HEK293 (cell line): ENCODE data around the gene TMPRSS4.
A peak's percentile ranks its signal among the peaks of the same experiment; 100 is the strongest.

Experiments
- GLIS1 ChIP-seq: fragments of 450-650 bp; formaldehyde crosslinking; IDR thresholded peaks from 2 replicates; pipeline ENCODE4 v1.5.1; 2016; ENCODE audit warnings: missing biosample characterization, missing genetic modification characterization
- IKZF3 ChIP-seq: fragments of 450-650 bp; IDR thresholded peaks from 2 replicates; pipeline ENCODE4 v1.5.0; 2018; ENCODE audit warnings: missing biosample characterization, mild to moderate bottlenecking, missing genetic modification characterization, moderate library complexity
- INSM2 ChIP-seq: fragments of 450-650 bp; formaldehyde crosslinking; IDR thresholded peaks from 2 replicates; pipeline ENCODE4 v1.5.1; 2016; ENCODE audit warnings: missing biosample characterization, missing genetic modification characterization
- KLF16 ChIP-seq: fragments of 450-650 bp; formaldehyde crosslinking; IDR thresholded peaks from 2 replicates; pipeline ENCODE4 v1.5.1; 2017; ENCODE audit warnings: missing biosample characterization, missing genetic modification characterization
- MYNN ChIP-seq: fragments of 450-650 bp; formaldehyde crosslinking; IDR thresholded peaks from 2 replicates; pipeline ENCODE4 v1.5.1; 2016; ENCODE audit warnings: missing biosample characterization, missing genetic modification characterization, borderline replicate concordance
- PRDM4 ChIP-seq: fragments of 450-650 bp; formaldehyde crosslinking; IDR thresholded peaks from 2 replicates; pipeline ENCODE4 v1.5.1; 2017; ENCODE audit warnings: missing biosample characterization, missing genetic modification characterization
- SP2 ChIP-seq: fragments of 450-650 bp; formaldehyde crosslinking; IDR thresholded peaks from 2 replicates; pipeline ENCODE4 v1.5.1; 2016; ENCODE audit warnings: missing biosample characterization, missing genetic modification characterization
- ZBTB1 ChIP-seq: fragments of 450-650 bp; formaldehyde crosslinking; IDR thresholded peaks from 2 replicates; pipeline ENCODE4 v1.5.1; 2016; ENCODE audit warnings: missing biosample characterization, missing genetic modification characterization
- ZBTB11 ChIP-seq: fragments of 450-650 bp; formaldehyde crosslinking; conservative IDR thresholded peaks from 2 replicates; pipeline ENCODE4 v1.5.1; 2016; ENCODE audit warnings: low read depth, missing biosample characterization, missing genetic modification characterization
- ZBTB20 ChIP-seq: fragments of 450-650 bp; formaldehyde crosslinking; IDR thresholded peaks from 2 replicates; pipeline ENCODE4 v1.5.1; 2016; ENCODE audit warnings: missing biosample characterization, missing genetic modification characterization
- ZBTB8A ChIP-seq: fragments of 450-650 bp; formaldehyde crosslinking; IDR thresholded peaks from 2 replicates; pipeline ENCODE4 v1.5.1; 2016; ENCODE audit warnings: missing biosample characterization, missing genetic modification characterization
- ZFP41 ChIP-seq: fragments of 450-650 bp; formaldehyde crosslinking; IDR thresholded peaks from 2 replicates; pipeline ENCODE4 v1.5.1; 2016; ENCODE audit warnings: missing biosample characterization, missing genetic modification characterization, borderline replicate concordance
- ZNF155 ChIP-seq: fragments of 450-650 bp; formaldehyde crosslinking; IDR thresholded peaks from 2 replicates; pipeline ENCODE4 v1.5.1; 2016; ENCODE audit warnings: missing biosample characterization, missing genetic modification characterization
- ZNF18 ChIP-seq: fragments of 450-650 bp; formaldehyde crosslinking; IDR thresholded peaks from 2 replicates; pipeline ENCODE4 v1.5.1; 2016; ENCODE audit warnings: missing biosample characterization, missing genetic modification characterization
- ZNF202 ChIP-seq: fragments of 450-650 bp; formaldehyde crosslinking; IDR thresholded peaks from 2 replicates; pipeline ENCODE4 v1.5.1; 2016; ENCODE audit warnings: missing biosample characterization, missing genetic modification characterization, borderline replicate concordance
- ZNF335 ChIP-seq: fragments of 450-650 bp; formaldehyde crosslinking; conservative IDR thresholded peaks from 2 replicates; pipeline ENCODE4 v1.5.1; 2016; ENCODE audit warnings: missing biosample characterization, missing genetic modification characterization
- ZNF426 ChIP-seq: fragments of 450-650 bp; formaldehyde crosslinking; IDR thresholded peaks from 2 replicates; pipeline ENCODE4 v1.5.1; 2017; ENCODE audit warnings: missing biosample characterization, missing genetic modification characterization, mild to moderate bottlenecking, inconsistent platforms, moderate library complexity
- ZNF513 ChIP-seq: fragments of 450-650 bp; IDR thresholded peaks from 2 replicates; pipeline ENCODE4 v1.5.1; 2018; ENCODE audit warnings: missing biosample characterization, missing genetic modification characterization
- ZNF677 ChIP-seq: fragments of 450-650 bp; IDR thresholded peaks from 2 replicates; pipeline ENCODE4 v1.5.0; 2018; ENCODE audit warnings: missing biosample characterization, mild to moderate bottlenecking, missing genetic modification characterization, moderate library complexity
- ZNF747 ChIP-seq: fragments of 450-650 bp; formaldehyde crosslinking; IDR thresholded peaks from 2 replicates; pipeline ENCODE4 v1.5.1; 2016; ENCODE audit warnings: missing biosample characterization, missing genetic modification characterization
- ZNF777 ChIP-seq: fragments of 450-650 bp; formaldehyde crosslinking; IDR thresholded peaks from 2 replicates; pipeline ENCODE4 v1.5.1; 2017; ENCODE audit warnings: missing biosample characterization, missing genetic modification characterization, borderline replicate concordance
- ZNF830 ChIP-seq: fragments of 450-650 bp; IDR thresholded peaks from 2 replicates; pipeline ENCODE4 v1.5.0; 2018; ENCODE audit warnings: missing biosample characterization, missing genetic modification characterization, low read depth, mild to moderate bottlenecking, moderate library complexity
- ZNF843 ChIP-seq: fragments of 450-650 bp; formaldehyde crosslinking; IDR thresholded peaks from 2 replicates; pipeline ENCODE4 v1.5.1; 2016; ENCODE audit warnings: missing biosample characterization, missing genetic modification characterization
- ZSCAN4 ChIP-seq: fragments of 450-650 bp; formaldehyde crosslinking; IDR thresholded peaks from 2 replicates; pipeline ENCODE4 v1.5.1; 2017; ENCODE audit warnings: missing biosample characterization, missing genetic modification characterization
- ZSCAN5A ChIP-seq: fragments of 450-650 bp; formaldehyde crosslinking; IDR thresholded peaks from 2 replicates; pipeline ENCODE4 v1.5.1; 2016; ENCODE audit warnings: missing biosample characterization, missing genetic modification characterization

The TMPRSS4 gene

GRCh38 chr11:118145285-118146227, 68.7 kb downstream of the TMPRSS4 start (continued):
- TF ChIP-seq INSM2 = no peak
- TF ChIP-seq ZNF677 (tag by site-specific recombination) = no peak
- no peak for TF ChIP-seq ZNF747 (tag by site-specific recombination)
- TF ChIP-seq ZBTB8A = peak; percentile 36
- no peak for TF ChIP-seq ZBTB1 (tag by site-specific recombination)
- TF ChIP-seq ZNF843 (tag by site-specific recombination) = no peak
- TF ChIP-seq ZBTB20 = peak; percentile 40; the same call in 1 of the 2 replicates
- no peak for TF ChIP-seq MYNN (tag by site-specific recombination)
- TF ChIP-seq KLF16 (tag by site-specific recombination) = peak; percentile 68
- no peak for TF ChIP-seq ZNF18 (tag by site-specific recombination)
- no peak for TF ChIP-seq ZSCAN5A (tag by site-specific recombination)
- TF ChIP-seq SP2 (tag by site-specific recombination) = peak; percentile 34; the same call in 1 of the 2 replicates
- peak; percentile 82 for TF ChIP-seq GLIS1 (tag by site-specific recombination)
- no peak for TF ChIP-seq ZSCAN4 (tag by site-specific recombination)
- no peak for TF ChIP-seq ZNF155 (tag by site-specific recombination)
- TF ChIP-seq ZBTB11 (tag by site-specific recombination) = no peak
- 0 out of 2 replicates have a peak, but pooled peaks have one; percentile 69 for TF ChIP-seq ZNF777 (tag by site-specific recombination)
- TF ChIP-seq ZNF426 = no peak
- TF ChIP-seq IKZF3 (tag by site-specific recombination) = no peak
- peak; percentile 51 for TF ChIP-seq ZNF335 (tag by site-specific recombination)
- no peak for TF ChIP-seq ZNF513 (tag by site-specific recombination)
- TF ChIP-seq PRDM4 = no peak
- TF ChIP-seq ZFP41 (tag by site-specific recombination) = no peak
- no peak for TF ChIP-seq ZNF202 (tag by site-specific recombination)
- no peak for TF ChIP-seq ZNF830 (tag by site-specific recombination)
